IMR-90 (cell line): Measurements from ENCODE around the gene SYT17. TPM values are rescaled to one million over a fixed set of nuclear protein-coding genes. Genes with fewer than 3 reads are reported as not detected.

Experiments used
- ATAC-seq: fragments of 200-7000 bp; cut with Tn5 transposase; 2 replicates; pipeline ENCODE4 v1.9.1; 2020; ENCODE audit warnings: low read depth, mild to moderate bottlenecking, moderate library complexity
- BruUV-seq: library from RNA; stranded (reverse); fragments of 400-500 nt; replicated peaks from 2 replicates; lab custom pipeline; 2021; lab: Mats Ljungman, UMichigan
- CTCF ChIA-PET: fragments of 300-600 bp; formaldehyde crosslinking; extraction: SDS; loops from one replicate; lab custom pipeline; 2021; ENCODE audit warnings: antibody characterized with exemption; lab: Yijun Ruan, JAX
- POLR2A ChIA-PET: fragments of 300-600 bp; sonication (Branson Sonifier 250); formaldehyde crosslinking; loops from one replicate; lab custom pipeline; 2022; ENCODE audit warnings: antibody characterized with exemption; ENCODE audit not compliant: unreplicated experiment; lab: Charles Lee
- DNase-seq: peaks from one replicate; pipeline ENCODE4 v3.0.0; 2013
- H2AFZ ChIP-seq: replicated peaks from 2 replicates; pipeline ENCODE3; 2013; ENCODE audit warnings: low read length, mild to moderate bottlenecking; ENCODE audit not compliant: poor library complexity
- H2AK5ac ChIP-seq: 2 replicates; pipeline ENCODE4 v1.6.1; 2013; ENCODE audit warnings: low read depth, low read length, inconsistent platforms
- H2AK9ac ChIP-seq: replicated peaks from 2 replicates; pipeline ENCODE3; 2013; ENCODE audit warnings: mild to moderate bottlenecking, low read depth, low read length, moderate library complexity; ENCODE audit not compliant: poor library complexity
- H2BK120ac ChIP-seq: 2 replicates; pipeline ENCODE4 v1.6.1; 2013; ENCODE audit warnings: low read depth, low read length, inconsistent platforms
- H2BK15ac ChIP-seq: 3 replicates; pipeline ENCODE4 v1.6.1; 2013; ENCODE audit warnings: low read depth, low read length, inconsistent platforms
- H2BK20ac ChIP-seq: 2 replicates; pipeline ENCODE4 v1.6.1; 2013; ENCODE audit warnings: low read depth, mild to moderate bottlenecking, inconsistent platforms, low read length, moderate library complexity
- H2BK5ac ChIP-seq: 2 replicates; pipeline ENCODE4 v1.6.1; 2013; ENCODE audit warnings: mild to moderate bottlenecking, low read depth, low read length, inconsistent platforms; ENCODE audit not compliant: poor library complexity, severe bottlenecking
- H3K14ac ChIP-seq: replicated peaks from 2 replicates; pipeline ENCODE4 v1.6.1; 2013; ENCODE audit warnings: low read depth, low read length, inconsistent platforms
- H3K18ac ChIP-seq: 2 replicates; pipeline ENCODE4 v1.6.1; 2013; ENCODE audit warnings: low read depth, low read length, control low read depth
- H3K23ac ChIP-seq: 2 replicates; pipeline ENCODE4 v1.6.1; 2013; ENCODE audit warnings: low read depth, low read length, inconsistent platforms
- H3K27ac ChIP-seq: 2 replicates; pipeline ENCODE4 v1.5.1; 2013; ENCODE audit warnings: mild to moderate bottlenecking, control low read depth, low read length; ENCODE audit not compliant: insufficient read depth
- H3K27me3 ChIP-seq: 2 replicates; pipeline ENCODE4 v1.6.1; 2013; ENCODE audit warnings: low read length; ENCODE audit not compliant: control insufficient read depth, insufficient read depth
- H3K36me3 ChIP-seq: 2 replicates; pipeline ENCODE4 v1.6.1; 2013; ENCODE audit warnings: low read length, mixed read lengths; ENCODE audit not compliant: control insufficient read depth, insufficient read depth
- H3K4ac ChIP-seq: 2 replicates; pipeline ENCODE4 v1.6.1; 2013; ENCODE audit warnings: low read depth, low read length, inconsistent platforms
- H3K4me1 ChIP-seq: 2 replicates; pipeline ENCODE4 v1.6.1; 2013; ENCODE audit warnings: low read length, mixed read lengths; ENCODE audit not compliant: control insufficient read depth, insufficient read depth
- H3K4me2 ChIP-seq: 2 replicates; pipeline ENCODE4 v1.6.1; 2013; ENCODE audit warnings: low read depth, mild to moderate bottlenecking, control low read depth, low read length, moderate library complexity
- H3K4me3 ChIP-seq: 2 replicates; pipeline ENCODE4 v1.5.1; 2013; ENCODE audit warnings: low read depth, mild to moderate bottlenecking, control low read depth, low read length, moderate library complexity; ENCODE audit not compliant: insufficient read depth
- H3K56ac ChIP-seq: 2 replicates; pipeline ENCODE4 v1.6.1; 2013; ENCODE audit warnings: low read length, inconsistent platforms; ENCODE audit not compliant: insufficient read depth; ENCODE audit errors: extremely low read depth
- H3K79me1 ChIP-seq, 2 experiments: 2 replicates each; pipeline ENCODE4 v1.6.1; 2013; ENCODE audit warnings: low read length in 2 of 2, inconsistent platforms in 1 of 2, low read depth in 1 of 2
- H3K9ac ChIP-seq: 2 replicates; pipeline ENCODE4 v1.6.1; 2013; ENCODE audit warnings: low read depth, low read length, control low read depth
- H3K9me1 ChIP-seq: 2 replicates; pipeline ENCODE4 v1.6.1; 2013; ENCODE audit warnings: low read length, inconsistent platforms; ENCODE audit not compliant: insufficient read depth
- H3K9me3 ChIP-seq: 2 replicates; pipeline ENCODE4 v1.6.1; 2013; ENCODE audit warnings: low read length; ENCODE audit not compliant: control insufficient read depth, insufficient read depth
- H4K20me1 ChIP-seq: 2 replicates; pipeline ENCODE4 v1.6.1; 2013; ENCODE audit warnings: low read length, inconsistent platforms; ENCODE audit not compliant: insufficient read depth
- H4K5ac ChIP-seq: 2 replicates; pipeline ENCODE4 v1.6.1; 2013; ENCODE audit warnings: mild to moderate bottlenecking, low read depth, low read length, control low read depth
- H4K8ac ChIP-seq, 2 experiments: 2 replicates each; pipeline ENCODE4 v1.6.1; 2013; ENCODE audit warnings: low read depth in 2 of 2, low read length in 2 of 2, control low read depth in 1 of 2, inconsistent platforms in 1 of 2
- H4K91ac ChIP-seq: 2 replicates; pipeline ENCODE4 v1.6.1; 2013; ENCODE audit warnings: low read depth, low read length, inconsistent platforms; ENCODE audit not compliant: insufficient read depth
- CEBPB ChIP-seq: IDR thresholded peaks from 2 replicates; pipeline ENCODE4 v1.6.1; 2012; ENCODE audit warnings: low read depth, low read length, improper control_type of control experiment
- CTCF ChIP-seq: conservative IDR thresholded peaks from 2 replicates; pipeline ENCODE4 v1.5.1; 2012; ENCODE audit warnings: mild to moderate bottlenecking, low read depth, low read length, improper control_type of control experiment
- FOS ChIP-seq: fragments of 150-350 bp; IDR thresholded peaks from 2 replicates; pipeline ENCODE4 v1.6.1; 2016; ENCODE audit warnings: low read depth, low read length
- MAFK ChIP-seq: IDR thresholded peaks from 2 replicates; pipeline ENCODE4 v1.6.1; 2012; ENCODE audit warnings: low read depth, low read length, improper control_type of control experiment
- MAZ ChIP-seq: IDR thresholded peaks from 2 replicates; pipeline ENCODE4 v1.6.1; 2012; ENCODE audit warnings: low read depth, mild to moderate bottlenecking, low read length, improper control_type of control experiment, moderate library complexity, borderline replicate concordance
- NFE2L2 ChIP-seq: fragments of 150-350 bp; IDR thresholded peaks from 2 replicates; pipeline ENCODE4 v1.6.1; 2016; ENCODE audit warnings: low read depth, mild to moderate bottlenecking, low read length
- RAD21 ChIP-seq: IDR thresholded peaks from 2 replicates; pipeline ENCODE4 v1.6.1; 2012; ENCODE audit warnings: low read length, improper control_type of control experiment
- RCOR1 ChIP-seq: IDR thresholded peaks from 2 replicates; pipeline ENCODE4 v1.6.1; 2012; ENCODE audit warnings: mild to moderate bottlenecking, low read length, improper control_type of control experiment; ENCODE audit not compliant: insufficient replicate concordance
- RFX5 ChIP-seq: IDR thresholded peaks from 2 replicates; pipeline ENCODE4 v1.8.0; 2012; ENCODE audit warnings: low read depth, mild to moderate bottlenecking, low read length, moderate library complexity
- SMC3 ChIP-seq: fragments of 150-350 bp; IDR thresholded peaks from 2 replicates; pipeline ENCODE4 v1.6.1; 2016; ENCODE audit warnings: low read depth, mild to moderate bottlenecking, antibody characterized with exemption, low read length, moderate library complexity
- WGBS, 2 experiments: methylation state at CpG; one replicate each; pipeline versions ENCODE4 v1.1.5 to v1.1.7; 2013; ENCODE audit warnings: missing lambda C conversion rate in 2 of 2; ENCODE audit not compliant: insufficient read length in 1 of 2; ENCODE audit errors: extremely low coverage in 2 of 2; 5-methylcytosine and 5-hydroxymethylcytosine counted together
- dilution Hi-C: fragments of 300-500 bp; cut with HindIII; formaldehyde crosslinking; loops from one replicate; pipeline ENCODE4 v1.14.3; 2018; ENCODE audit warnings: low sequenced_read_pairs; ENCODE audit not compliant: unreplicated experiment
- in situ Hi-C: fragments of 300-500 bp; cut with MboI; formaldehyde crosslinking; loops from 3 replicates; pipeline ENCODE4 v1.14.3; 2019; ENCODE audit warnings: low sequenced_read_pairs, inconsistent platforms, mixed read lengths
- intact Hi-C: fragments of 100-400 bp; cut with micrococcal nuclease; formaldehyde crosslinking; loops from 2 replicates; pipeline ENCODE4 v1.10.0; 2022
- polyA plus RNA-seq, 3 experiments: library from polyadenylated mRNA; depleted of rRNA; stranded (reverse); fragments of >200 nt; gene quantifications; 2 replicates each; pipeline ENCODE4 v1.2.3, GENCODE V29; 2012; ENCODE audit warnings: low replicate concordance in 1 of 3
- total RNA-seq: library from RNA; depleted of rRNA; stranded (reverse); fragments of >200 nt; gene quantifications from 2 replicates; pipeline ENCODE4 v1.2.3, GENCODE V29; 2012
- TF ChIP-seq, protein P1 (sequence below): fragments of 150-350 bp; IDR thresholded peaks from 2 replicates; pipeline ENCODE4 v1.6.1; 2017; ENCODE audit warnings: mild to moderate bottlenecking, antibody characterized with exemption, low read length, low read depth

SYT17 gene
- total and polyA plus RNA-seq, 2 of the 4 experiments (the other 2 are of a cell fraction) = not detected

- Histone ChIP-seq H2AK5ac (no peak overlapping the region), H2BK5ac (no peak overlapping the region), H3K9me3 (peaks cover 6% of the 10 kb centered on the region; the same call in 1 of the 2 replicates), H3K9me1 (no peaks in the 10 kb centered on the region), H3K36me3 (no peaks in the 10 kb centered on the region), H2BK120ac (no peak overlapping the region), H3K4ac (no peak overlapping the region), H3K4me3 (no peak overlapping the region), H3K56ac (no peak overlapping the region), H3K4me1 (no peaks in the 10 kb centered on the region), H4K20me1 (no peaks in the 10 kb centered on the region), H4K91ac (no peak overlapping the region), H3K18ac (no peak overlapping the region), H3K27ac (no peak overlapping the region), H2BK15ac (no peak overlapping the region), H3K27me3 (no peaks in the 10 kb centered on the region), H4K8ac (no peak overlapping the region), H3K4me2 (no peak overlapping the region), H4K5ac (no peak overlapping the region), H3K14ac (no peak overlapping the region), H2AFZ (no peak overlapping the region), H2BK20ac (no peak overlapping the region), H2AK9ac (no peak overlapping the region), H3K79me1 (no peaks in the 10 kb centered on the region), H3K23ac (no peak overlapping the region), H3K9ac (no peak overlapping the region)
- TF ChIP-seq CTCF (no peak), FOS (no peak), RAD21 (no peak), CEBPB (no peak), RCOR1 (no peak), NFE2L2 (no peak), SMC3 (no peak), MAFK (no peak), MAZ (no peak), RFX5 (no peak)
- TF ChIP-seq, protein P1, sequence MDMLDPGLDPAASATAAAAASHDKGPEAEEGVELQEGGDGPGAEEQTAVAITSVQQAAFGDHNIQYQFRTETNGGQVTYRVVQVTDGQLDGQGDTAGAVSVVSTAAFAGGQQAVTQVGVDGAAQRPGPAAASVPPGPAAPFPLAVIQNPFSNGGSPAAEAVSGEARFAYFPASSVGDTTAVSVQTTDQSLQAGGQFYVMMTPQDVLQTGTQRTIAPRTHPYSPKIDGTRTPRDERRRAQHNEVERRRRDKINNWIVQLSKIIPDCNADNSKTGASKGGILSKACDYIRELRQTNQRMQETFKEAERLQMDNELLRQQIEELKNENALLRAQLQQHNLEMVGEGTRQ = no peak
- ATAC-seq (no peak), DNase-seq (no peak)
- WGBS, 2 experiments = 25% methylated on average over 1 of the region's 4 CpGs; no CpG with 5 or more reads in 1 of the 2 experiments
- POLR2A ChIA-PET = no interaction called here
- in situ Hi-C loops = no loop called here
- BruUV-seq = no TSS peak
- CTCF ChIA-PET = no interaction called here
- dilution Hi-C loops = no loop called here
- intact Hi-C loops = no loop called here
Measured at GRCh38 chr16:19235886-19236285, 67.8 kb downstream of the SYT17 start.
